ENCODE results near the gene CD63.
"Not testable (repeated sequence)": the region's sequence is repeated elsewhere in the genome, so short reads cannot be mapped to it uniquely, and the experiment has no call there.

Gene CD63, protein sequence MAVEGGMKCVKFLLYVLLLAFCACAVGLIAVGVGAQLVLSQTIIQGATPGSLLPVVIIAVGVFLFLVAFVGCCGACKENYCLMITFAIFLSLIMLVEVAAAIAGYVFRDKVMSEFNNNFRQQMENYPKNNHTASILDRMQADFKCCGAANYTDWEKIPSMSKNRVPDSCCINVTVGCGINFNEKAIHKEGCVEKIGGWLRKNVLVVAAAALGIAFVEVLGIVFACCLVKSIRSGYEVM

DNA sequence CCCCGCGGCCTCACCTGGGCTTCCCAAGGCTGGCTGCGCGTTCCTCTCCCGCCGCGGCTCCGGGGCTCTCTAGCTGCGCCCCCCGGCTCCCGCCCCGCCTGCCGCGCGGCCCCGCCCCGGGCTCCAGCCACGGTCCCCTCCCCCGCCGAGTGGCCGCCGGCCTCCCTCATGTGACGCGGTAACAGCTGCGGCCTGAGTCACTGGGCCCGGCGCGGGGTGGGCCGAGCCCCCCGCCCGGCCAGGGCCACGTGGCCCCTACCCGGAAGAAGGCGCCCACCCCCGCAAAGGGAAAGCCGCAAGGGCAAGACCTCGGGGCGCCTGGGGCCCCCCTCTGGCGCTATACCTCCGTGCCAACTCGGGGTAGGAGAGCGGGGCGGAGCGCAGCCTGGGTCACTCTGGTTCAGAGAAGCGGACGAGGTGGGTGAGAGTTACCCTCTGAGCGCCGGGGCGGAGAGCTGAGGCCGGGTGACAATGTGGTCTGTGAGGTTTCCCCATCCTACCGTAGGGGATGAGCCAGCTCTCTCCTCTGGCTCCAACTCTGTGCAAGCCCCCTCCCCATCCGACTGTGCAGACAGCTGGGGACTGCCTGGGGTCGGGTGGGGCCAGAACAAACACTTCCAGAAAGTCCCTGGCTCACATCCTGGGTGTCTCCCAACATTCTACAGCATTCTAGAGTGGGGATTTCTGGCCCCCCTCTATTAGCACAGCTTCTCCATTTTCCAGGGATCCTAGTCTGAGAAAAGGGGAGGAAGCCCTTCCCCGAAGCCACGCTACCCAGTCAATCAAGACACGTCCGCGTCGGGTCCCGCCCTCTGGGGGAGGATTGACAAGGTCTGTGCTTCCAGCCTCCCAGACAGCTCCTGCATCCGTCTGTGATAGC lies at the start of gene CD63:
Gene CD63, minus strand, starts transcription at position 71 of the 880 bp plus-strand sequence. CDS start 668 bp downstream, outside the sequence.
- DNase-seq: peak; percentile 65

DNA sequence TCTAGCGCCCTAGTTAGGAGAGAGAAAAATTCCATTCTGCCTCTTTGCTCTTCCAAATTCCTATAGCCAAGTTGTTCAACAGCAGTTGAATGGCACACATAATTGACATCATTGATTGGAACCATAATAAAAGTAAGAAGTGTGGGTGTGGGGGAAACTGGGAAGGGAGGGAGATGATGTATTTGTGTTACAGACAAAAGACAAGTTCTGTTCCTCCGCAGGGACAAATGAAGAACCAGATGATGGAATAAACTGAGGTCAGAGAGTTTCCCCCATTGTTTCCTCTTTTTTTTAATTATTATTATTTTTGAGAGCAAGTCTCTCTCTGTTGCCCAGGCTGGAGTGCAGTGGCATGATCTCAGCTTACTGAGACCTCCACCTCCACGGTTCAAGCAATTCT lies 49.0 kb upstream of the CD63 start:
- no peak for DNase-seq

DNA sequence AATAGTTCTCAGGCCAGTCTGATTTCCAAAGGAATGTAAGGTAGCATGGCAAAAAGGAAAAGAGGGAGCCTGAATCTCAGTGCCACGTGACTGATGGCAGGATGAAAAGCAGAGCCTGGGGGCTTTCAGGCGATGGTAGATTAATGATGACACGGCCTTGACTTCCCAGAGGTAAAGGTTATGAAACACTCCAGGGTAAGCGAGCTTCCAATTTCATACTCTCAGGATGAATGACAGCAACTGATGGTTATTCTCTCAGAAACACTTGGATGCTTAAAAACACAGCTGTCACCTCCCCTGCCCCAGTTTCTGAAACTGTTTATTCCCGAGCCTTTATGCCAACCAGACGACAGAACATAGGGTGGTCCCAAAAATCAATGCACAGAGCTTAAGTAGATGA lies 42.9 kb upstream of the CD63 start:
- DNase-seq: no peak

DNA sequence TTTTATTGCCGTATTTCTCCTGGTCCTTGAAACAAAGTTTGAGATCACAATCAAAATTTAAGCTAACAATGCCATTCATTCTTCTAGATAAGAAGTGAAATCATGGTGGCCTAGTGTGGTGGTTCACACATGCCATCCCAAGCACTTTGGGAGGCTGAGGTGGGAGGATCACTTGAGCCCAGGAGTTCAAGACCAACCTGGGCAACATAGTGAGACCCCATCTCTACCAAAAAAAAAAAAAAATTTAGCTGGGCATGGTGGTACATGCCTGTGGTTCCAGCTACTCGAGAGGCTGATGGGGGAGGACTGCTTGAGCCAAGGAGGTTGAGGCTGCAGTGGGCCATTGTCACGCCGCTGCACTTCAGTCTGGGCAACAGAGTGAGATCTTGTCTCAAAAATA lies 38.3 kb upstream of the CD63 start:
- DNase-seq: no peak

DNA sequence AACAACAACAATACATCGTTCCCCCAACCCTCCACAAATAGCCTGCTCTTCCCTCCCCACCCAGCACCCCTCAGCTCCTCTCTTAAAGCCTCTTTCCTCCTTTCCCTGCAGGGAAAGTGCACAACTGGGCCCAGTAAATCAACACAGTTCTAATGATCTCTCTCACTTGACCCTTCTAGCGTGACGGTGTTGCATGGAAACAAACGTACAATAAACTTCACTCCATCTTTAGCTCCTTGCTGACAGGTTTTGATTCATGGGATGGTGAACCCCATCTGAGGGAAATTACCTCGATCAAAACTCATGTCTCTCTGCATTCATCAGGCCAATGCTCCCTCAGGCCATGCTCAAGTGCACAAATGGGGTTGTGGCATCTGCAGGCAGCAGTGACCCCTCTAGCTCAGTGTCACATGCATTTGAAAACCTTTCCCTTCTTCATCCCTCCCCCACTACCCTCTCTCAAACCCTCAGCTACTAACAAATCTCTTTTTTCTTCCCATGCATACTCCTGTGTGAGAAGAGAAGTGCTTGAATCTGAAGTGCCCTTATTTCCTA lies 37.0 kb upstream of the CD63 start:
- DNase-seq: no peak

DNA sequence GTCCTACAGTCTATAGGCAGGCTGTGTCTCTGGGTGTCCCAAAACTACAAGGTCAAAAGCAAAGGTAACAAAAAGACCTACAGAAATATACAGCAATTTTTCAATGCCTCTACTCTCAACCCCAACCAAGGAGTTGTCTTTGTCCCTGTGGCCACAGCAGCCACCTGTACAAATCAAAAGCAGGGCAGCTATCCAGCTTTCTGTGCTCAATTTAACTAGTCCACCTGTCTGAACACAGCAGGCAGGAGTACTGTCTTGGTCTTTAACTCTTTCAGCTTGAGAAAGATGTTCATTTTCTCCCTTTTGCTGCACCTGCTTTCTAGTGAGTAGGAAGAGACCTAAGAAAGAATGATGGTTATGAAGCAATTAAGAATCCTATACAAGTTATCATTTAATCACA lies 33.8 kb upstream of the CD63 start:
- DNase-seq: no peak

DNA sequence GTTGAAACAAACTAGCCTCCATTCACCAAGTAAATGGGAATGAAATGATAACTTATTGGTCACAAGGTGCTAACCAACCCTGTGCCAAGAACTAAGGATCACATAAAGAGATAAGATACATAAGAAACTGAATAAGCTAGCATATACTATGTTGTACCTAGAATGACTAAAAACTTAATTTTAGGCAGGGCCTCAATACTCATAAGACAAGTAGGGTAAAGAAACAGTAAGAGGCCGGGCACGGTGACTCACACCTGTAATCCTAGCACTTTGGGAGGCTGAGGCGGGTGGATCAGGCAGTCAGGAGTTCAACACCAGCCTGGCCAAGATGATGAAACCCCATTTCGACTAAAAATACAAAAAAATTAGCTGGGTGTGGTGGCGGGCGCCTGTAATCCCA lies 31.9 kb upstream of the CD63 start:
- no peak for DNase-seq

DNA sequence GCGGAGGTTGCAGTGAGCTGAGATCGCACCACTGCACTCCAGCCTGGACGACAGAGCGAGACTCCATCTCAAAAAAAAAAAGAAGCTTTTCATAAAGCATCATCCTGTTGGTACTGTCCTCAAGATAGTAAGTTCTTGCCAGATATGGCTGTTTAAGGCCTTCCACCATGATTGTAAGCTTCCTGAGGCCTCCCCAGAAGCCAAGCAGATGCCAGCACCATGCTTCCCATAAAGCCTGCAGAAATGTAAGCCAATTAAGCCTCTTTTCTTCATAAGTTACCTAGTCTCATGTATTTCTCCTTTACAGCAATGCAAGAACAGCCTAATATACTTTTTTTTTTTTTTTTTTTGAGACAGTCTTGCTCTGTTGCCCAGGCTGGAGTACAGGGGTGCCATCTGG lies 29.8 kb upstream of the CD63 start:
- DNase-seq: not testable (repeated sequence)

DNA sequence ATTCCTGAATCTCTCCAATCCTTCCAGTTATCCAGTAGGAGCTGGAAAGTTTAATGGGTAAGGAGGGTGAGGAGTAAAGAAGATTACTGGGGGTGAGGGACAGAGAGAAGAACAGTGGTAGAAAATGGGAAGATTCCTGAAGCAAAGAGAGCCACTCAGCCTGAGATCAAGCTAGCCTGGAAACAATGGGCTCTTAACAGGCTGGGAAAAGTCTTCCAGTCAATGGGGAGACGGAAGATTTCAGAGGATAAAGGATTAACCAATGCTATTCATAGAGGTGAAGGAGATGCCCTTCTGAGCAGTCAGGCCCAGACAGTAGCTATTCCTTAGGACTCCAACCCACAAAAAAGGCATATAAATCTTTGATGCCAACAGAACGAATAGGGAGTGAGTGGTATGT lies 28.9 kb upstream of the CD63 start:
- DNase-seq: no peak

DNA sequence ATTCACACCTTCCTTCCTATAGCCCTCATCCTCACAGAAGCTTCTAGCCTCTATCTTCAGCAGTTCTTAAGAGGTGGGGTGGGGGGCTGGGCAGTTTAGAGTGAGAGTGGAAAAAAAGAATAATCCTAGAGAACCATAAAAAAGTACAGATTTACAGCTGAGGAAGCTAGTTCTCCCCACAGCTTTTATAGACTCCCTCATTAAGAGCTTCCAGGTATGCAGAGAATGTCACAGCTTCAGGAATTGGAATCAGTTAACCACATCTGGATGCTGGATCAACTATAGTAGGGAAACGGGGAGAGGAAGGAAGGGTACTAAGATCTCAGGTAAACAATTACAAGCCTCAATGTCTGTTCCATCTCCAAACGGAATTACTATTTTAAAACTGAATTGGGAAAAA lies 26.4 kb upstream of the CD63 start:
- DNase-seq: no peak

DNA sequence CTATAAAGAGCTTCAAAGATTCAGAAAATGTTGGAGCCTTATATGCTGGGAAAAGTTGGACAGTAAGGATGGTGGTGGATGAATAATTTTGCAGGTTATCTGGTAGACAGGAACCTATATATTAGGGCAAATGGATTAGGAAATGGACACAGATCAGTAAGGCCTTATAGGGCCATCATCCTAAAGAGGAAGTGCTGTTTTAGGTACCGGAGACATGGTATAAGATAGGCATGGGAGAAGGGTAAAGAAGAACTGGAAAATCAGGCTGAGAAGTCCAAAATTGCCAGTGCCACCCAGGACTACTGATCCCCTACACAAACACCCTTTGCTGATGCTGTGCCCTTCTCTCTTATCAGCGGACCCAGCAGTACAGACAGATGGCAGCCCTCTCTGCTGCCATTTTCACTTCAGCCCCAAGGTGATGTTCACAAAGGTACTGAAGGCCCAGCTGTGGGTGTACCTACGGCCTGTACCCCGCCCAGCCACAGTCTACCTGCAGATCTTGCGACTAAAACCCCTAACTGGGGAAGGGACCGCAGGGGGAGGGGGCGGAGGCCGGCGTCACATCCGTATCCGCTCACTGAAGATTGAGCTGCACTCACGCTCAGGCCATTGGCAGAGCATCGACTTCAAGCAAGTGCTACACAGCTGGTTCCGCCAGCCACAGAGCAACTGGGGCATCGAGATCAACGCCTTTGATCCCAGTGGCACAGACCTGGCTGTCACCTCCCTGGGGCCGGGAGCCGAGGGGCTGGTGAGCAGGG lies 19.6 kb upstream of the CD63 start:
- DNase-seq: no peak

DNA sequence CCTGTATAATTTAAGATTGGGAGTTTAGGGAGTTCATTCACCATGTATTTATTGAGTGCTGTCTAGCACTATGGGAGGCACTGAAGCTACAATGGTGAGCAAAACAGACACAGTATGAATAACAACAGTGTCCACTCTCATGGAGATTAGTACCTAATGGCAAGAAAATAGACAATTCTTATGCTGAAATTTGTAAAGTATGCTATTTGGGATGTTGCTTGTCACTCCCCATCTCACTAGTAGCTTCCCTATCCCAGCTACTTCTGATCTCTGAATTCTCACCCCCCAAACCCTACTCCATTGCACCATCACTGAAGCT lies 18.1 kb upstream of the CD63 start:
- no peak for DNase-seq

DNA sequence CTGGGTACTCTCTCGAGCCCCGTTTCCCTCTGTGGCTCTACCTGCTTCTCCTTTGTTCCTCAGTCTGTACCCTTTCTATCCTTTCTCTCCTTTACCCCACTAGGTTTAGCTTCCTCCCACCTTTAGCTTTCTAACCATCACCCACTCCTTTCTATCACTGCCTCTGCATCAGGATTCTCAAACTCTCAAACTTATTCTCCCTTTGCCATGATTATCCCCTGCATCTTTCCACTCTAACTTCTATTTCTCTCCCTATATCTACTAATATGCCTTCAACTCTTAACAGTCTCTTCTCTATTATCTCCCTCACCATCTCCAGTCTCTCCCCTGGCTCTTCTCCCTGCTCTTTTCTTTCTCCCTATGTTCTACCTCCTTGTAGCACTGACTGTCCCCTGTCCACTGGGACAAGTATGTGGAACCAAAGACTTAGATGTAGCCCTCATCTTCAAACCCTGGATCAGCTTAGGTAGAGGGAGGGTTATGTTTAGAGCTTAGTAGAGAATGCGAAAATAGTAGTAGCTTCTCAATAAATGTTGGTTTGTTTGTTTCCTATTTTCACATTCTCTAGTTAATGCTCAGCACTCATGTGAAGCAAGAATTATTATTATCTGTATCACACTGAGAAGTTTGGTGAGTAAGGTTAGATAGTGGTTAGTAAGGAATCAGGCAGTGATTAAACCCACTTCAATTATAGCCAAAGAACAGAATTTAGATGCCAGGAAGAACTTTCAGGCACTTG lies 17.5 kb upstream of the CD63 start:
- DNase-seq: no peak

DNA sequence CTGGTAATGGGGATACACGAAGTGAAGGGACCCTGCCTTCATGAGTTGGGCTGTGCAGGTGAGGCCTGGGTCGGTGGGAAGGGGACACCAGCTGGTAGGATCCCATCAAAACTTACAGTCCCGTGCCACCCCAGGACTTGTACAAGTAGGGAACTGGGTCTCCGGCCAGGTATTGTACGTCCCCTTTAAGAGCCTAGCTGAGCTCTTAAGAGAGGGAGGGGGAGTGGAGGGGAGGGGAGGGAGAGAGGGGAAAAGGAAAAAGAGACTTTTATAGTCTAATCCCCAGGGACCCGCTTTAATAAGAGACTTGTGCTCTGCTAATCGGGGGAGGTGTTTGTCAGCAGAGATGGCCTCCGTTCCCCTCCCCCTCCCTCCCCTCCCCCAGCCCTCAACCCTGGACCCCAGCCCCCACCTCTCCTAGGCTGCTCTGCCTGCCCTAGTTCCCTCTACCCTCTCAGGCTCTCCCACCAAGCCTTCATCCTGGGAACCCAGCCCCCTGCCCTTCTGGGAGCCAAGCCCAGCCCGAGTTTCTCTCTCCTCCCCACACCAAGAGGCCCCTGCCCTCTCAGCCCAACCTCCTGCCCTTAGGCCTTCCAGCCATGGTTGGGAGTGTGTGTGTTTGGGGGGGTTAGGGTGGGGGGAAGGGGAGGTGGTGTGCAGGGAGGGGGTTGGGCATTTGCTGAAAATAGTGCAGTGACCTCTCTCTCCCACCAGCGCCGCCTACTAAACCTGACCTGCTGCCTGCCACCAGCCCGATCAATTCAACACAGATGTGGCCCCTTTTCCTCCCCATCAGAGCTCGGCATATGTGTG lies 16.8 kb upstream of the CD63 start:
- DNase-seq: no peak

DNA sequence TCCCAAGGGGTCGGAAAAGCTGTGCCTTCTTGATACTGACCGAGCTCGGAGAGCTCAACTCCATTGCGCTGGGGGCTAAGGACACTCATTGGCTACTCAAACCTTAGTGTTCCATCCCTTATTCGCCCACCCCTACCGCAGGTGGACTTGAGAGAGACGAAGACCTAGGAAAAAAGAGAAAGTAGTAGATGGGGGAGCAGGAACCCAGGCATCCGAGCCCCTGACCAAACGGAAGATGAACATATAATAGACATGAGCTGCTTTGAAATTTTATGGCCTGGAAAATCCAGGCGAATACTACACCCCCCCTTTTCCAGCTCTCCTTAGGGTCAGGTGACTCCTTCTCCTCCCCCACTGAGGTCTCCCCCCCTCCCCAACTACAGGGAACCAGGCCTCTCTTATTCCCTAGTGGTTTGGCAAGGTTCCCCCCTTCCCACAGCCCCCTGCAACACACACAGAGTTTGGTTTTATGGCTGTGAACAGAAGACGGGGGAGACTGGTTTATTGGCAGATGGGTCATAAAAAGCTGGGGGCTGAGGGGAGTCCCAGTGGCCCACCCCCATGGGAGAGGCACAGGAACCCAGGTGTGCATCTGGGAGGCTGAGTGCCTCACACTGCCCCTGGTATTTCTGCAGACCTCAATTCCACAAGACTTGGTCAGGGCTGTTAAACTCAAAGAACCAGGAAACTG lies 15.7 kb upstream of the CD63 start:
- no peak for DNase-seq

DNA sequence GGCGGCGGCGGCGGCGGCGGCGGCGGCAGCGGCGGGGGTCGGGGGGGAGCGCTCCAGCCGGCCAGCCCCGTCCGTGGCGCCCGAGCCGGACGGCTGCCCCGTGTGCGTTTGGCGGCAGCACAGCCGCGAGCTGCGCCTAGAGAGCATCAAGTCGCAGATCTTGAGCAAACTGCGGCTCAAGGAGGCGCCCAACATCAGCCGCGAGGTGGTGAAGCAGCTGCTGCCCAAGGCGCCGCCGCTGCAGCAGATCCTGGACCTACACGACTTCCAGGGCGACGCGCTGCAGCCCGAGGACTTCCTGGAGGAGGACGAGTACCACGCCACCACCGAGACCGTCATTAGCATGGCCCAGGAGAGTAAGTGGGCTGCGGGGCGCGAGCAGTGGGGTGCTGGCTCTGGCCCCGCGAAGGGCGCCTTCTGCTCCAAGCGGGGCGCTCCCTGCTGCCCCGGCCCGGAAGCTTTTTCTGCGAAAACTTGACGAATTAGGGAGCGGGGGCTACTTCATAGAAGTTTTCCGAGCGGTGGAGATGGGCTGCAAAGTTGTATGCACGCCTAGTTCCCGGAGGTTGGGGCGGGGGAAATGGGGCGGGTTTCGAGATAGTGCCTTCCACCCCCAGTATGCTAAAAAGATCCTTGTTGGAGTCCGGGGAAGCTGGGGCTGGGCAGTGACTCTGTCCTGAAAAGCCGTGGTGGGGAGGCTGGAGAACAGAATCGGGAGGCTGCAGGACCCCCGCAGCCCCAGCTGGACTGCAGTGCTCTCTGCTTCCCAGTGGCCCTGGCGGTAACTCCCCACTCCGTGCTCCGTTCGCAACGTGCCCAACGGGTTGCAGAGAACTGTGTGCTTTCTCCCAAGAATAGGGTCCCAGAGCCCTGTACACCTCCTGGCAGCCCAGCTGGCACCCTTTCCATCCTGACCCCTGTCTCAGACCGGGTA lies 14.9 kb upstream of the CD63 start:
- no peak for DNase-seq

DNA sequence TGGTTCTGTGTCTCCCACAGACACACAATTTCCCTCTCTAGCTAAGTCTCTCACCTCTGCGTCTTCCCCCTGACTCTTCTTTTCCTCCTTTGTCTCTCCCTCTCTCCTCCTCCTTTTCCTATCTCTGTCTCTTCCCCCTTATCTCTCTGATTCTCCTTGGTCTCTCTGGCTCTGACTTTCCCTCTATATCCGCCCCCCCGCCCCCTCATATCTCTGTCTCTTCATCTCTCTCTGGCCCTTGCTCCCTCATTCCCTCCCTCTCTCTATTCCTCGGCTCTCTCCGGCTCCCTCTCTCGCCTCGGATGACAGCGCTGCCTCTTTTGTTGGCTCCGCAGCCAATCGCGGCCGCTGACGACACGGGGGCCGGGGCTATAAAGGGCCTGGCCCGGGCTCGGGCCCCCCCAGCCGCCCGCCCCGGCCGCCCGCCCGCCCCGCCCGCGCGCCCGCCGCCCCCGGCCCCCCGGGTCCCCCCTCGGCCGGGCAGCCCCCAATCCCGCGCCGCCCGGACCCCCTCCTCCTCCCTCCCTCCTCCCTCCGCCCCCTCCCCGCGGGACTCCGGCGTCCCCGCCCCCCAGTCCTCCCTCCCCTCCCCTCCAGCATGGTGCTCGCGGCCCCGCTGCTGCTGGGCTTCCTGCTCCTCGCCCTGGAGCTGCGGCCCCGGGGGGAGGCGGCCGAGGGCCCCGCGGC lies 14.1 kb upstream of the CD63 start, which contains the start of gene GDF11:
Gene GDF11, plus strand, starts transcription at position 404 of the 687 bp plus-strand sequence. Its CDS starts 195 bp downstream, at position 599.
- peak; percentile 62 for DNase-seq

DNA sequence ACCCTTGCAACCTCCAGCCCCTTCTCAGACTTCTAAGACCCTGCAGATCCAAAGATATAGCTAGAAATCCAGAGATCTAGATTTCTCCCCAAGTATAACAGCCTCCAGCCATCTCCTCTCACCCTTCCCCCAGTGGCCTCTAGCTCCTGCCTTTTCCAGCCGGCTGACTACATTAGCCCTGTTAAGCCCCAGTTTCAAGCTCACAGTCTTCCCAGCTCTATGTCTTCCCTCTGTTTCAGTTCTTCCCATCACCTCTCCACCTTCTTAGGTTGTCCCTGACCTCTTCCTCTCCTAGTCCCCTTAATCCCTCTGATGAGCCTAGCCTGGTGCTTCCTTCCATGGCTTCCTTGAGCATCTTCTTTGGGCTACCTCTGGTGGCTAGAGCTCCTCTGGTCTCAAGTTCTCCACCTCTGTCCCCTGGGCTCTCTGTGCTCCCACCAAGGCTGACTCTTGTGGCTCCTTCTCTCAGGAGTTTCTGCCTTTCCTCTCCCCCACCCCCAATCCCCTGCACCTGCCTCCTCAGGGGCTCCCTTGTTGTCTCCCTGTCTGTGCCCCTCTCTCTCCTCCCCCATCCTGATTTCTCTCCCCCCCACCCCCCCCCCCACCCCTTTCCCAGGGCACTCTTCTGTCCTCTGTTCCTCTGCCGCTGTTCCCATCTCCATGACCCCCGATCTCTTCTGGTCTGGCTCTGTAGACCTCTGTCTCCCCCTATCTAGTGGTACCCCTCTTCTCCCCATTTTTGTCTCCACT lies 13.3 kb upstream of the CD63 start:
- DNase-seq: no peak

DNA sequence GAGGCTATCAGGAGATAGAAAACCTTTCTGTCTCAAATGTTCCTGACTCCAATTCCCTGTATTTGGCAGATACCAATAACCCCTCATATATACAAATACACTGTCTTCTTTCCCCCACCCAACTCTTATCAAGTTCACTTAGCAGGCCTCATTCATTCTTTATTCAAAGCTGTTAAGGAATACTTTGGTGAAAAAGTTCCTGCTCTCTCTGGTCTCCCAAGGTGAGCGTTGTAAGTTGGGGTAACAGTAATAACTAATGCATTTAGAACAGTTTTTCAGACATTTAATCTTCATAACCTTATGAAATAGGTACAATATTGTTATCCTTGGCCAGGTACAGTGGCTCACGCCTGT lies 10.2 kb upstream of the CD63 start:
- no peak for DNase-seq

All from NCI-H748 treated with DMSO at 0.1 percent for 48 hours (cell line).